ENCODE data around the gene RNF220.

- TF ChIP-seq CTCF (IDR thresholded peaks at IDR 0.05) (no peak), POLR2A (IDR thresholded peaks at IDR 0.05) (no peak)
Observed at GRCh38 chr1:44672254-44672955, 267.4 kb downstream of the RNF220 start.
